Left cardiac atrium (tissue), 4 donors: ENCODE measurements around the gene BLM. TPM values are rescaled to one million over a fixed set of nuclear protein-coding genes. Genes with fewer than 3 reads are reported as not detected.
"Not testable (repeated sequence)": the region's sequence is repeated elsewhere in the genome, so short reads cannot be mapped to it uniquely, and the experiment has no call there.

Source experiments
- ATAC-seq, 2 donors: fragments of 200-7000 bp; cut with Tn5 transposase; one replicate each; pipeline ENCODE4 v1.9.1; 2020; ENCODE audit warnings: mild to moderate bottlenecking in 2 of 2, moderate library complexity in 2 of 2
- DNase-seq: peaks from one replicate; pipeline ENCODE4 v3.0.0-alpha.2; 2020
- intact Hi-C, 2 donors: fragments of 100-400 bp; cut with DNase I; formaldehyde crosslinking; loops; one replicate each; pipeline versions ENCODE4 v1.14.1 to v1.15.1; 2022 to 2023
- total RNA-seq, 2 donors: library from RNA; stranded (reverse); fragmentation: NEBNext Ultra II Directional; extraction: Animal tissue kit (Norgen Biotek cat#: 25700); gene quantifications; one replicate each; pipeline ENCODE4 v1.2.1, GENCODE V29; 2021
- donor health status: DM: no; HTN: yes; CAD: no.
- donor health status: DM: no; HTN: yes; CAD: no; lungs with severe emphysema.
- donor health status: DM: yes; HTN: yes; CAD: no.
- donor health status: Dilated cardiomyopathy.

The BLM gene
- total RNA-seq, 2 donors from 2014 or later = 13.8 to 14.9 TPM

GRCh38 chr15:90689326-90689961 is 27.7 kb upstream of the BLM start:
- DNase-seq, intact Hi-C loops, ATAC-seq: not testable (repeated sequence)

DNA sequence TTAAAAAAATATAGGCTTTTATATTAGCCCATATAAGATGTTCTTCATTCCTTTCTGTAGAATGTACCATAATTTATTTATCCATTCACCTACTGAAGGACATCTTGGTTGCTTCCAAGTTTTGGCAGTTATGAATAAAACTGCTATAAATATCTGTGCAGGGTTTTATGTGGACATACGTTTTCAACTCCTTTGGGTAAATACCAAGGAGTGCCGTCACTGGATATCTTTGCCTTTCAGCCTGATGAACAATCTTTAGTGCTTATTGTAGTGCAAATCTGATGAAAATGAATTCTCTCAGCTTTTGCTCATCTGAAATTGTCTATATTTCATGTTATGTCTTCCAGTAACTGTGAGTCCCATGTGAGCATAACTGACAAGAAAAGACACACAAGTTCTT is 26.6 kb upstream of the BLM start:
- no peak for DNase-seq
- intact Hi-C loops = no loop called here
- ATAC-seq = no peak

DNA sequence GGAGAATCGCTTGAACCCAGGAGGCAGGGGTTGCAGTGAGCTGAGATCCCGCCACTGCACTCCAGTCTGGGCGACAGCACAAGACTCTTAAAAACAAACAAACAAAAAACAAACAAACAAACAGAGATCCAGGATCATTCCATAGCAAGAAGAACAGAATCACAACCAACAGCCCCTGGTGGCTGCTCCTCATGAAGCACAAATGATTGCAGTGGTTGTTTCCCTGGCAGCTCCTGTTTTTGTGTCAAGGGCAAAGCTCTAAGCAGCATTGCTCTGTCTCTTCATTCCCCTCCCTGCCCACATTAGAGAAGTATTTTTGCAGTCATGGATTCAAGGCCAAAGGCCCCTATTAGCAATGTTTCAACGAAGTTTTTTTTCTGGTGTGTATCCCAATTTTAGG is 25.8 kb upstream of the BLM start:
- DNase-seq (no peak), ATAC-seq (no peak)
- intact Hi-C loops = no loop called here

DNA sequence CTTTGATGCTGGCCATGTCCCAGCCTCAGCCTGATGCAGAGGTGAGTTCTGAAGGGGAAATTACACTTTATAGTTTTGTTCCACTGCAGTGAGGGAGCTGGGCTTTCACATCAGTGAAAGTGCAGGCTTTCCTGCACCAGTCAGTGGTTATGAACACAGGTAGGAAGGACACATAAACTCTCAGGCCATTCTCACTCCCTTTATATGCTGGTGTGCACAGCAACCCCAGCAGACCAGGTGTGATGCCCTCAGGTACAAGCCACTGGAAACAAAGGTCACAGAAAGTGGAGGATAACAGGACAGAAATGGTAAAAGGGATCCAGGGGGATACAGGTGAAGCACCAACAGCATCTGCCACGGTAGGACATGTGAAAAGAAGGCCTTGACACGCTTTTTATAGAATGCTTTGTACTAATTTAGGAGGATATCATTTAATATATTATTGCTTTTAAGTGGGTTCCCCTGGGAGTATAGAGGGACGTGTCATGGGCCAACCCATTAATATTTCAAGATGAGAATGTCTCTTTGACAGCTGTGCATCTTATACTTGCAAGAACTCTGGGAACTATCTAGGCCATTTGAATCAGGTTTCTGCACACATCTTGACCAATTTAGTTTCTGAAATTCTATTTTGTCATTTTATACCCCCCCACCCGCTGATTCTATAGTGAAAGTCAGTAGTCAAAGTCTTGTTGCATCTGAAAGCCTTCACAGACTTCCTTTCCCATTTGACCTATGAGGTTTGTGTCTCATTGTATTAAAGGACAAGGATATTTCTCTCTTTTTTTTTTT is 25.0 kb upstream of the BLM start:
- intact Hi-C loops = no loop called here
- ATAC-seq = no peak
- DNase-seq = no peak

DNA sequence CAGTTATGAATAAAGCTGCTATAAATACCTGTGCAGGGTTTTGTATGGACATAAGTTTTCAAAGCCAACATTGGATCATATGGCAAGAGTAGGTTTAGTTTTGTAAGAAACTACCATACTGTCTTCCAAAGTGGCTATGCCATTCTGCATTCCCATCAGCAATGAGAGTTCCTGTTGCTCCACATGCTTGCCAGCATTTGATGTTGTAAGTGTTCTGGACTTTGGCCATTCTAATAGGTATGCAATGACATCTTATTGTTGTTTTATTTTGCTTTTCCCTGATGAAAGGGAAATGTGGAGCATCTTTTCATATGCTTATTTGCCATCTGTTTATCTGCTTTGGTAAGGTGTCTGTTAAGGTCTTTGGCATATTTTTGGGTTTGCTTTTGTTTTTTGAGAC is 22.2 kb upstream of the BLM start:
- DNase-seq (no peak), ATAC-seq (no peak)
- intact Hi-C loops = loop anchor here in 1 of 2 donors (5.0 kb wide), 1 partner anchor 48 kb away; no protein-coding TSS in a partner anchor

- DNase-seq = no peak
- intact Hi-C loops = loop anchor here in 1 of 2 donors (5.0 kb wide), 1 partner anchor 50 kb away; no protein-coding TSS in a partner anchor
- ATAC-seq = no peak
Observed at GRCh38 chr15:90697175-90697574, 20.0 kb upstream of the BLM start.

GRCh38 chr15:90698629-90699028 is 18.5 kb upstream of the BLM start:
- DNase-seq = no peak
- intact Hi-C loops = loop anchor here in 1 of 2 donors (5.0 kb wide), 1 partner anchor 51 kb away; no protein-coding TSS in a partner anchor
- no peak for ATAC-seq

GRCh38 chr15:90701048-90701447 is 16.1 kb upstream of the BLM start:
- ATAC-seq (peak in 1 of 2 donors; percentile 29), DNase-seq (no peak)
- intact Hi-C loops = no loop called here

- intact Hi-C loops = no loop called here
- ATAC-seq = peak in 1 of 2 donors; percentile 48
- no peak for DNase-seq
Observed at GRCh38 chr15:90701880-90702630, 15.1 kb upstream of the BLM start.

DNA sequence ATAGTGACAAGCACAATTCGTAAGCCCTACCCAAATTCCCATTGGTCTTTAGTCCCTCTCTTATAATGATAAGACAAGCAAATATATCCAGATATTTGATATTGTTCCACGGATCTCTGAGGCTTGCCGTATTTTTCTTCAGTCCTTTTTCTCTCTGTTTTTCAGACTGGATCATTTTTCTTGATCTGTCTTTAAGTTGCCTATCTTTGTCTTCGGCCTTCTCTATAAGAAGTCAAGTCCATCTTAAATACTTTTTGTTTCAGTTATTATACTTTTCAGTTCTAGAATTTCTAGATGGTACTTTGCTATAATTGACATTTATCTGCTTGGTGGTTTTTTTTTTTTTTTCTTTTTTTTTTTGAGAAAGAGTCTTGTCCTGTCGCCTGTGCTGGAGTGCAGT is 13.7 kb upstream of the BLM start:
- ATAC-seq (no peak), DNase-seq (no peak)
- intact Hi-C loops = no loop called here

- DNase-seq = no peak
- ATAC-seq = no peak
- intact Hi-C loops = no loop called here
Observed at GRCh38 chr15:90705212-90705611, 11.9 kb upstream of the BLM start.

GRCh38 chr15:90706394-90707327 is 10.5 kb upstream of the BLM start:
- ATAC-seq (peak; percentile 44 to 53), DNase-seq (no peak)
- intact Hi-C loops = no loop called here

GRCh38 chr15:90707489-90707888 is 9.7 kb upstream of the BLM start:
- DNase-seq = no peak
- intact Hi-C loops = no loop called here

DNA sequence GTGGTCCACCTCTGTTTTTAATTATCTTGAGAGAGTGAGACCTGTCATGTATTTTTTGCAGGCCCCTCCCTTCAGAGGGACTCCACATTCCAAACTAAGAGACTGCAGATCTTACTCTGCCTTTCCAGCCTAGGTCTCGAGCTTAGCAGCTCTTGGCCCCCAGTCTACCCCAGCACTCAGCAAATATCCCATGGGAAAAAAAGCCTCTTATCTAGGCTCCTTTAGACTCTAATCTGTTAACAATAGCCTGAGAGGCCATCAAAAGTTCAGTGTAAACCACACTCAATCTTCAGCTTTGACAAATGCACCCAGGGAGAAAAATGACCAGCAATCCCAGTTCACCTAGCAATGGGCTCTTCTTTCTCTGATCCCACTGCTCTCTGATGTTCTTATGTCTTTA is 8.6 kb upstream of the BLM start:
- intact Hi-C loops = no loop called here
- DNase-seq (no peak), ATAC-seq (no peak)

More at GRCh38 chr15:90707489-90707888, 9.7 kb upstream of the BLM start:
- no peak for ATAC-seq

GRCh38 chr15:90709278-90709677 is 7.9 kb upstream of the BLM start:
- ATAC-seq (no peak), DNase-seq (no peak)
- intact Hi-C loops = no loop called here

- intact Hi-C loops = no loop called here
- DNase-seq = no peak
- peak in 1 of 2 donors; percentile 23 for ATAC-seq
Observed at GRCh38 chr15:90710436-90711027, 6.6 kb upstream of the BLM start.

- DNase-seq = no peak
- intact Hi-C loops = no loop called here
- no peak for ATAC-seq
Observed at GRCh38 chr15:90711418-90711824, 5.7 kb upstream of the BLM start.

GRCh38 chr15:90711842-90712241 is 5.3 kb upstream of the BLM start:
- ATAC-seq (no peak), DNase-seq (no peak)
- intact Hi-C loops = no loop called here
